HepG2 (cell line): ENCODE results near the gene RESP18. TPM values are rescaled to one million over a fixed set of nuclear protein-coding genes. Genes with fewer than 3 reads are reported as not detected.

Source experiments
- ATAC-seq: fragments of 200-7000 bp; cut with Tn5 transposase; 3 replicates; pipeline ENCODE4 v1.9.1; 2020; ENCODE audit warnings: mild to moderate bottlenecking, moderate library complexity
- BruUV-seq: library from RNA; stranded (reverse); fragments of 400-500 nt; replicated peaks from 2 replicates; lab custom pipeline; 2021; lab: Mats Ljungman, UMichigan
- CTCF ChIA-PET: fragments of 300-600 bp; formaldehyde crosslinking; extraction: SDS; loops from one replicate; lab custom pipeline; 2021; ENCODE audit warnings: low total read pairs, inconsistent platforms, low intra/inter-chr PET ratio; lab: Yijun Ruan, JAX
- POLR2A ChIA-PET: fragments of 350-600 bp; sonication (Branson Sonifier 250); formaldehyde crosslinking; loops from one replicate; lab custom pipeline; 2020; ENCODE audit warnings: antibody characterized with exemption, inconsistent platforms; lab: Yijun Ruan, JAX
- DNase-seq: peaks from one replicate; pipeline ENCODE4 v3.0.0-alpha.2; 2015; ENCODE audit warnings: low spot score
- FAIRE-seq: peaks from 3 replicates; lab custom pipeline; 2011; peaks lifted over from hg19 to GRCh38; lab: Jason Lieb, UNC
- H2AFZ ChIP-seq: one replicate; pipeline ENCODE4 v1.6.1; 2011; ENCODE audit warnings: low read length, inconsistent platforms
- H3K27ac ChIP-seq: fragments of 300-600 bp; 3 replicates; pipeline ENCODE4 v1.8.0; 2011; ENCODE audit warnings: mixed run types, mild to moderate bottlenecking, mixed read lengths, low read length, inconsistent platforms; ENCODE audit not compliant: insufficient read depth; ENCODE audit errors: extremely low read length
- H3K27me3 ChIP-seq, 2 experiments: fragments of 200-600 bp in 1 of 2; 2 replicates in 1 of 2; 3 replicates in 1 of 2; pipeline versions ENCODE4 v1.6.0 to v1.8.0; 2011; ENCODE audit warnings: low read length in 2 of 2, mild to moderate bottlenecking in 2 of 2, moderate library complexity in 2 of 2, inconsistent platforms in 1 of 2; ENCODE audit not compliant: insufficient read depth in 2 of 2, control insufficient read depth in 1 of 2
- H3K36me3 ChIP-seq, 2 experiments: fragments of 200-600 bp in 1 of 2; replicated peaks in 1 of 2; 2 replicates in 1 of 2; 3 replicates in 1 of 2; pipeline versions ENCODE4 v1.5.1 to v1.8.0; 2011; ENCODE audit warnings: low read length in 2 of 2, inconsistent platforms in 1 of 2; ENCODE audit not compliant: insufficient read depth in 2 of 2, control insufficient read depth in 1 of 2
- H3K4me1 ChIP-seq: 2 replicates; pipeline ENCODE4 v1.5.1; 2012; ENCODE audit warnings: low read length, inconsistent platforms; ENCODE audit not compliant: insufficient read depth
- H3K4me2 ChIP-seq: 2 replicates; pipeline ENCODE4 v1.6.0; 2011; ENCODE audit warnings: low read depth, low read length, inconsistent platforms
- H3K4me3 ChIP-seq, 3 experiments: fragments of 200-600 bp in 1 of 3; sonication (generic), shearing (Covaris generic) in 1 of 3; replicated peaks in 1 of 3; 2 replicates each; pipeline ENCODE4 v1.5.1; 2011 to 2016; ENCODE audit warnings: low read length in 3 of 3, inconsistent platforms in 2 of 3, low read depth in 2 of 3, mild to moderate bottlenecking in 2 of 3, control low read depth in 1 of 3, mixed read lengths in 1 of 3; ENCODE audit not compliant: insufficient read depth in 1 of 3
- H3K79me2 ChIP-seq: one replicate; pipeline ENCODE4 v1.6.1; 2011; ENCODE audit warnings: low read length, inconsistent platforms; ENCODE audit not compliant: insufficient read depth
- H3K9ac ChIP-seq: 2 replicates; pipeline ENCODE4 v1.6.0; 2011; ENCODE audit warnings: mild to moderate bottlenecking, low read depth, low read length, inconsistent platforms; ENCODE audit not compliant: insufficient read depth
- H3K9me3 ChIP-seq: 2 replicates; pipeline ENCODE4 v1.5.1; 2012; ENCODE audit warnings: mild to moderate bottlenecking, low read length
- H4K20me1 ChIP-seq: 2 replicates; pipeline ENCODE4 v1.6.0; 2011; ENCODE audit warnings: inconsistent platforms, mild to moderate bottlenecking, low read length, moderate library complexity; ENCODE audit not compliant: insufficient read depth
- IRF1 ChIP-seq: sonication (generic); formaldehyde crosslinking; IDR thresholded peaks from 2 replicates; pipeline ENCODE4 v1.4.0; 2020; ENCODE audit warnings: low read depth, mild to moderate bottlenecking, missing genetic modification reagents
- IRF9 ChIP-seq: sonication (generic); formaldehyde crosslinking; IDR thresholded peaks from 2 replicates; pipeline ENCODE4 v1.8.0; 2022; ENCODE audit warnings: missing genetic modification reagents, mild to moderate bottlenecking, borderline replicate concordance
- REXO4 ChIP-seq: sonication (generic); formaldehyde crosslinking; IDR thresholded peaks from 2 replicates; pipeline ENCODE4 v1.8.0; 2022; ENCODE audit warnings: missing genetic modification reagents, mild to moderate bottlenecking, borderline replicate concordance
- SNAPC5 ChIP-seq: sonication (generic); formaldehyde crosslinking; IDR thresholded peaks from 2 replicates; pipeline ENCODE4 v1.8.1; 2023; ENCODE audit warnings: mild to moderate bottlenecking, missing genetic modification reagents, borderline replicate concordance
- TEAD3 ChIP-seq: optimal IDR thresholded peaks from 2 replicates; pipeline ENCODE3; 2016; ENCODE audit warnings: borderline replicate concordance
- ZBTB40 ChIP-seq, 2 experiments: fragments of 450-650 bp in 1 of 2; sonication (generic) in 1 of 2; formaldehyde crosslinking in 1 of 2; IDR thresholded peaks; 2 replicates each; pipeline versions ENCODE4 v1.6.1 to v1.8.0; 2016 to 2022; ENCODE audit warnings: antibody characterized with exemption in 1 of 2, mild to moderate bottlenecking in 1 of 2, missing genetic modification reagents in 1 of 2
- ZNF160 ChIP-seq: sonication (generic); formaldehyde crosslinking; IDR thresholded peaks from 2 replicates; pipeline ENCODE4 v1.8.0; 2022; ENCODE audit warnings: mild to moderate bottlenecking, inconsistent platforms, missing genetic modification reagents
- ZNF780A ChIP-seq: sonication (generic); formaldehyde crosslinking; IDR thresholded peaks from 2 replicates; pipeline ENCODE4 v1.8.0; 2022; ENCODE audit warnings: mild to moderate bottlenecking, missing genetic modification reagents, moderate library complexity
- WGBS: methylation state at CpG from one replicate; pipeline ENCODE4 v1.1.6; 2017; ENCODE audit warnings: low lambda C conversion rate; 5-methylcytosine and 5-hydroxymethylcytosine counted together
- in situ Hi-C: cut with HindIII; loops from 2 replicates; pipeline ENCODE4 v1.10.0; 2017; ENCODE audit warnings: low pct_unique_long_range_greater_than_20kb; ENCODE audit not compliant: extremely low pct_ligation_motif_present
- intact Hi-C: fragments of 100-400 bp; cut with micrococcal nuclease; formaldehyde crosslinking; loops from one replicate; pipeline ENCODE4 v1.10.0; 2022; ENCODE audit not compliant: unreplicated experiment
- polyA plus RNA-seq, 8 experiments: library from polyadenylated mRNA; depleted of rRNA in 3 of 8; stranded (reverse) in 7 of 8; unstranded in 1 of 8; fragments of >200 nt; fragmentation: Illumina TruSeq in 4 of 8; extraction: Trizol in 4 of 8; gene quantifications; 2 replicates each; pipeline versions ENCODE4 v1.2.1 to v1.2.3, GENCODE V29; 2011 to 2016; ENCODE audit warnings: low read depth in 4 of 8, missing spikeins in 1 of 8, mixed read lengths in 1 of 8; ENCODE audit not compliant: insufficient read depth in 1 of 8
- total RNA-seq, 5 experiments: library from RNA; depleted of rRNA; stranded (reverse); fragments of >200 nt; fragmentation: Illumina TruSeq; extraction: Trizol; gene quantifications; 2 replicates each; pipeline ENCODE4 v1.2.3, GENCODE V29; 2016; ENCODE audit warnings: low read depth in 1 of 5

The RESP18 gene
- total and polyA plus RNA-seq, 2 of the 13 experiments (the other 11 are each of a cell fraction or from before 2014, with no cell fraction given) = not detected

- Histone ChIP-seq H3K27ac (no peak overlapping the region), H3K4me2 (peak overlapping the region; percentile 87), H3K9me3 (no peaks in the 10 kb centered on the region), H2AFZ (peak overlapping the region; percentile 77), H3K79me2 (no peaks in the 10 kb centered on the region), H4K20me1 (no peaks in the 10 kb centered on the region), H3K27me3 (peaks cover 6 to 83% of the 10 kb centered on the region in 2 experiments; a peak in 4 of 5 replicates), H3K36me3 (no peaks in the 10 kb centered on the region), H3K4me3 (peak overlapping the region; percentile 60 to 81 (median 80)), H3K4me1 (peaks cover 36% of the 10 kb centered on the region), H3K9ac (peak overlapping the region; percentile 75)
- WGBS = 20% methylated on average over 26 of the region's 67 CpGs
- peak; percentile 80 for DNase-seq
- intact Hi-C loops (loop anchor here (1.0 to 10.0 kb wide), 7 partner anchors 15 to 240 kb away; partner anchors contain the start of genes ABCB6, ANKZF1, ATG9A and DNAJB2), in situ Hi-C loops (loop anchor here (5.0 kb wide), 1 partner anchor 122 kb away; the partner anchor contains the start of gene SLC23A3)
- ATAC-seq = peak; percentile 85
- FAIRE-seq = peak; percentile 89
- ChIA-PET POLR2A (interaction anchor here (0.8 to 3.6 kb wide), 17 partner anchors 8 to 293 kb away, joined by 3 to 47 read pairs (median 6); partner anchors contain the start of genes ABCB6, ANKZF1, ATG9A and CNPPD1), CTCF (interaction anchor here (1.2 to 3.4 kb wide), 8 partner anchors 18 to 135 kb away, joined by 3 to 88 read pairs (median 10); partner anchors contain the start of genes ANKZF1, ATG9A, DNAJB2 and NHEJ1)
- BruUV-seq = no TSS peak
- TF ChIP-seq ZBTB40 (IDR thresholded peaks at IDR 0.05) (no peak), ZBTB40 (CRISPR knock-in tag; IDR thresholded peaks at IDR 0.05) (no peak; the same call in 1 of the 2 replicates), TEAD3 (CRISPR knock-in tag) (peak; percentile 75), SNAPC5 (0 out of 2 replicates have a peak, but pooled peaks have one; percentile 39), IRF1 (CRISPR knock-in tag) (0 out of 2 replicates have a peak, but pooled peaks have one; percentile 60), REXO4 (CRISPR knock-in tag) (no peak; the same call in 1 of the 2 replicates), ZNF780A (CRISPR knock-in tag) (no peak; the same call in 1 of the 2 replicates), IRF9 (CRISPR knock-in tag) (peak; percentile 92; the same call in 1 of the 2 replicates), ZNF160 (peak; percentile 67; the same call in 1 of the 2 replicates)
These were observed 37.9 kb downstream of the RESP18 start for GRCh38 chr2:219294356-219295351.
